GM18870 (cell line): ENCODE measurements around the gene SPATA6L.
"Not testable (repeated sequence)": the region's sequence is repeated elsewhere in the genome, so short reads cannot be mapped to it uniquely, and the experiment has no call there.

ENCODE experiments used
- ATAC-seq: cut with Tn5 transposase; IDR thresholded peaks from one replicate; pipeline ENCODE4 v1.9.1; 2021; ENCODE audit warnings: moderate library complexity; ENCODE audit not compliant: unreplicated experiment

Gene SPATA6L

GRCh38 chr9:4677392-4677791, 11.1 kb upstream of the SPATA6L start:
- no peak for ATAC-seq

GRCh38 chr9:4674783-4675182, 8.5 kb upstream of the SPATA6L start:
- no peak for ATAC-seq

GRCh38 chr9:4671737-4672136, 5.5 kb upstream of the SPATA6L start:
- ATAC-seq, result no peak

- no peak for ATAC-seq
Measured at GRCh38 chr9:4670591-4670990, 4.3 kb upstream of the SPATA6L start.

GRCh38 chr9:4669890-4670289, 3.6 kb upstream of the SPATA6L start:
- ATAC-seq, result no peak

GRCh38 chr9:4668604-4669003, 2.3 kb upstream of the SPATA6L start:
- no peak for ATAC-seq

- no peak for ATAC-seq
Measured at GRCh38 chr9:4667681-4668080, 1.4 kb upstream of the SPATA6L start.

- ATAC-seq, result no peak
Measured at GRCh38 chr9:4665357-4665756, 923 bp downstream of the SPATA6L start.

GRCh38 chr9:4663956-4664355, 2.3 kb downstream of the SPATA6L start:
- ATAC-seq, result no peak

GRCh38 chr9:4662989-4663792, 3.1 kb downstream of the SPATA6L start:
- ATAC-seq, result no peak

GRCh38 chr9:4662108-4662988, 3.9 kb downstream of the SPATA6L start, which contains the start of gene PLPP6:
Gene PLPP6, plus strand, starts transcription at chr9:4662294. Its CDS starts 82 bp downstream, at chr9:4662376.
- peak; percentile 71 for ATAC-seq

- no peak for ATAC-seq
Measured at GRCh38 chr9:4661611-4662010, 4.7 kb downstream of the SPATA6L start.

- no peak for ATAC-seq
Measured at GRCh38 chr9:4661165-4661564, 5.1 kb downstream of the SPATA6L start.

- not testable (repeated sequence) for ATAC-seq
Measured at GRCh38 chr9:4660665-4661064, 5.6 kb downstream of the SPATA6L start.

- no peak for ATAC-seq
Measured at GRCh38 chr9:4657426-4658159, 8.7 kb downstream of the SPATA6L start.

GRCh38 chr9:4656621-4657020, 9.7 kb downstream of the SPATA6L start:
- ATAC-seq, result no peak

GRCh38 chr9:4656196-4656595, 10.1 kb downstream of the SPATA6L start:
- ATAC-seq, result not testable (repeated sequence)

- ATAC-seq, result no peak
Measured at GRCh38 chr9:4654538-4654937, 11.7 kb downstream of the SPATA6L start.

GRCh38 chr9:4654084-4654483, 12.2 kb downstream of the SPATA6L start:
- no peak for ATAC-seq

- no peak for ATAC-seq
Measured at GRCh38 chr9:4642351-4642750, 23.9 kb downstream of the SPATA6L start.

- no peak for ATAC-seq
Measured at GRCh38 chr9:4640027-4640426, 26.3 kb downstream of the SPATA6L start.
